Purkinje cell (primary cell): Measurements from ENCODE around the gene CAPN1. TPM values are rescaled to one million over a fixed set of nuclear protein-coding genes. Genes with fewer than 3 reads are reported as not detected.

Source experiments
- polyA plus RNA-seq: library from polyadenylated mRNA; unstranded; fragments of >200 nt; fragmentation: Nextera tagmentation; gene quantifications from 2 replicates; pipeline ENCODE4 v1.2.1, GENCODE V29; 2014

Gene CAPN1
- polyA plus RNA-seq: 4.1 and 6.8 TPM in 2 replicates

GRCh38 chr11:65181569-65182257 lies at the start of gene CAPN1:
CAPN1 (plus strand) TSS chr11:65181928; CDS start chr11:65182702, 774 bp downstream.

GRCh38 chr11:65134240-65134951 lies 47.3 kb upstream of the CAPN1 start, which contains the start of gene SYVN1:
SYVN1 (minus strand) TSS chr11:65134519; CDS start chr11:65133601, 918 bp downstream.

GRCh38 chr11:65170058-65170534 lies 11.6 kb upstream of the CAPN1 start, which contains the start of gene SPDYC:
SPDYC (plus strand) TSS chr11:65170233; CDS start chr11:65171358, 1,125 bp downstream.

Other genes with a start within 250 kb of the CAPN1 start
- not detected in 2 replicates for gene GPHA2, start 246.0 kb upstream of the CAPN1 start, polyA plus RNA-seq
- gene MAJIN, start 209.8 kb upstream of the CAPN1 start, polyA plus RNA-seq: 3.6 and 3.8 TPM in 2 replicates
- gene BATF2, start 185.0 kb upstream of the CAPN1 start, polyA plus RNA-seq: not detected in 2 replicates
- 42.7 and 68.3 TPM in 2 replicates for gene ARL2, start 167.8 kb upstream of the CAPN1 start, polyA plus RNA-seq
- 4.7 and 7.0 TPM in 2 replicates for gene SNX15, start 154.5 kb upstream of the CAPN1 start, polyA plus RNA-seq
- gene SAC3D1, start 140.7 kb upstream of the CAPN1 start, polyA plus RNA-seq: 1.3 and 3.6 TPM in 2 replicates
- not detected in 2 replicates for gene NAALADL1, start 123.4 kb upstream of the CAPN1 start, polyA plus RNA-seq
- 0.29 and 1.8 TPM in 2 replicates for gene CDCA5, start 97.9 kb upstream of the CAPN1 start, polyA plus RNA-seq
- gene ZFPL1, start 97.7 kb upstream of the CAPN1 start, polyA plus RNA-seq: 11.0 and 14.9 TPM in 2 replicates
- 15.7 and 25.0 TPM in 2 replicates for gene VPS51, start 85.7 kb upstream of the CAPN1 start, polyA plus RNA-seq
- 17.1 and 28.2 TPM in 2 replicates for gene TM7SF2, start 70.1 kb upstream of the CAPN1 start, polyA plus RNA-seq
- 0.19 and 1.9 TPM in 2 replicates for gene ZNHIT2, start 64.2 kb upstream of the CAPN1 start, polyA plus RNA-seq
- 384 and 510 TPM in 2 replicates for gene FAU, start 59.8 kb upstream of the CAPN1 start, polyA plus RNA-seq
- 8.6 and 13.7 TPM in 2 replicates for gene MRPL49, start 59.6 kb upstream of the CAPN1 start, polyA plus RNA-seq
- 24.2 and 35.0 TPM in 2 replicates for gene SYVN1, start 47.4 kb upstream of the CAPN1 start, polyA plus RNA-seq
- not detected in 2 replicates for gene SPDYC, start 11.7 kb upstream of the CAPN1 start, polyA plus RNA-seq
- gene POLA2, start 80.0 kb downstream of the CAPN1 start, polyA plus RNA-seq: 1.6 and 4.8 TPM in 2 replicates
- gene CDC42EP2, start 132.9 kb downstream of the CAPN1 start, polyA plus RNA-seq: 2.8 and 4.2 TPM in 2 replicates
- gene DPF2, start 151.9 kb downstream of the CAPN1 start, polyA plus RNA-seq: 19.0 and 20.5 TPM in 2 replicates
- gene TIGD3, start 172.8 kb downstream of the CAPN1 start, polyA plus RNA-seq: 1.7 and 1.8 TPM in 2 replicates
- gene SLC25A45, start 200.7 kb downstream of the CAPN1 start, polyA plus RNA-seq: 0.51 TPM in 1 of 2 replicates, not detected in the other
- gene FRMD8, start 204.7 kb downstream of the CAPN1 start, polyA plus RNA-seq: 2.2 and 2.6 TPM in 2 replicates
- 65.7 and 70.6 TPM in 2 replicates for gene NEAT1, start 240.9 kb downstream of the CAPN1 start, polyA plus RNA-seq